Epithelial cell of esophagus (primary cell): ENCODE data around the gene CPA1.

Source experiments
- DNase-seq: peaks from one replicate; pipeline ENCODE4 v3.0.0; 2010; ENCODE audit warnings: low read depth
- H3K4me3 ChIP-seq: 2 replicates; pipeline ENCODE4 v1.5.1; 2011; ENCODE audit warnings: mild to moderate bottlenecking, low read length, control low read depth
- CTCF ChIP-seq: IDR thresholded peaks from 2 replicates; pipeline ENCODE4 v1.5.1; 2011; ENCODE audit warnings: low read depth, mild to moderate bottlenecking, low read length, control low read depth, inconsistent platforms; ENCODE audit not compliant: insufficient read depth; ENCODE audit errors: missing control alignments

Gene CPA1

DNA sequence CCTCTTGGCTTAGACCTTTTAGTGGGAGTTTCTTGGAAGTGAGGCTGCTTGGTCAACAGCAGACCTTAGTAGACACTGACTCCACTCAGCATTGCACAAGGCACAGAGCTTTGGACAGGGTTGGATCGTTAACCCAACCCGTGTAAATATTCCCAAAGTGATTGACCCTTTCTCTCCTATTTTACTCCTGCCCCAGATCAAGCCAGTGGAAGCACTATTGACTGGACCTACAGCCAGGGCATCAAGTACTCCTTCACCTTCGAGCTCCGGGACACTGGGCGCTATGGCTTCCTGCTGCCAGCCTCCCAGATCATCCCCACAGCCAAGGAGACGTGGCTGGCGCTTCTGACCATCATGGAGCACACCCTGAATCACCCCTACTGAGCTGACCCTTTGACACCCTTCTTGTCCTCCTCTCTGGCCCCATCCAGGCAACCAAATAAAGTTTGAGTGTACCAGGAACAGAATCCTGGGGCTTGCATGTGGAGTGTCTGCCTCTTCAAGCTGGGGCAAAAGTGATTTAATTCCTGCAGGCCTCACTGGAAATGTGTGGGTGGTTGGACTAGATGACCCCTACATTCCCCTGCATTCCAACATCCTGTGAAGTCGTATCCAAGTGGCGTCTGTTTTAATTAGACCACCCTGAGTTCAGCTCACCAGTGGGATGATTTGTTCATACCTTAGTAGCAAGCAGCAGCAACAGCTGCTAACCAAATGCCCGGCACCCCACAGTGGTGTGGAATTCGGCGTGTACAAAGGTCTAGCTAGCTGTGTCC lies 7.5 kb downstream of the CPA1 start:
- H3K4me3 ChIP-seq: no peak overlapping the region
- DNase-seq: no peak
- TF ChIP-seq CTCF: no peak

DNA sequence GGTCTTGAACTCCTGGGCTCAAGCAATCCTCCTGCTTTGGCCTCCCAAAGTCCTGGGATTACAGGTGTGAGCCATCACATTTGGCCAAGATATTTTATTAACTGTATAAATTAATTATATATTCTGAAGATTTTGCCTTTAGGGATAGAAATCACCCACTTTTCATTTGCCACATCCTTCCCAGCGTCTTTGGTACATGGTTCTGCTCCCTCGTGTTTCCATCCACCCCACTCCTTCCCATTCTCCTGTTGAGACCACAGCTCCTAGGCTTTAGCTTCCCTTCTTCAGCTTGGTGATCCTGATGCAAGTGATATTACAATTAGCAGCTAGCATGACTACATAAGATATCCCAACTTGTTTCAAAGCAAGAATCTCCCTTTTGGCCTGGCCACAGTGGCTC lies 8.4 kb downstream of the CPA1 start:
- DNase-seq: no peak
- no peak for TF ChIP-seq CTCF
- H3K4me3 ChIP-seq: no peak overlapping the region

DNA sequence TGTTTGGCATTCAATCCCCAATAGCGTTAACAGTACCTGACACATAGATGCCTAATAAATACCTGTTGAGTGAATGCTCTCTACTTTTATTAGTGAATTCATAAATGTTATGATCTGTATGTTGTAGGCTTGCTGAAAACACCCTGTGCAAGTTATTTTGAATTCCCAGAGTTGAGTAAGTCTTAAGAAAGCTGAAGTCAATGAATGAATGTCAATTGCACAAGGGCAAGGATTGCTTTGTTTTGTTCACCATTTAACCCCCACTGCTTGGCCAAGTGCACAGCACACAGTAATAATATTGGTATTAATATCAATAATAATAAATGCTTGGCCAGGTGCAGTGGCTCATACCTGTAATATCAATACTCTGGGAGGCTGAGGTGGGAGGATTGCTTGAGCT lies 10.2 kb downstream of the CPA1 start:
- no peak overlapping the region for H3K4me3 ChIP-seq
- TF ChIP-seq CTCF: no peak
- no peak for DNase-seq

DNA sequence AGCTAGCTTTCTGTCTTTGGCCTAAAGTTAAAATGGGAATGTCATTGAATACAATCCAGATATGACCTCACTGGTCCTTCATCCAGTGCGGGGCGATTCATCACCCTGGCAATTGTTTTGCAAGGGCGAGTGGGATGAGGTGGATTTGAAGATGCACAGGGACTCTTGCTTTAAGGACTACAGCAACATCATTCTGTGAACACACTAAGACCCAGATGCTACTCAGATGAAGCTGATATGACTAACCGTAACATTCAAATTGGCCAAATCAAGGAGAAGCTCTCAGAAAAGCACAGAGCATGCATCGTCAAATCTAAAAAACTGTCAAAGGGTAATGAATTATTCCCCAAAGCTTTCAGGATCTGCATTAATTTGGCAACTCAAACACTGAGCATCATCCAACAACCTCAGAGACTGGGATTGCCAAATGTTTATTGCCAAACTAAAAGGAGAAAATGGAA lies 12.8 kb downstream of the CPA1 start:
- no peak overlapping the region for H3K4me3 ChIP-seq
- TF ChIP-seq CTCF: no peak
- DNase-seq: no peak

GRCh38 chr7:130393841-130394411 lies 13.6 kb downstream of the CPA1 start:
- no peak overlapping the region for H3K4me3 ChIP-seq
- TF ChIP-seq CTCF: no peak
- DNase-seq: no peak

DNA sequence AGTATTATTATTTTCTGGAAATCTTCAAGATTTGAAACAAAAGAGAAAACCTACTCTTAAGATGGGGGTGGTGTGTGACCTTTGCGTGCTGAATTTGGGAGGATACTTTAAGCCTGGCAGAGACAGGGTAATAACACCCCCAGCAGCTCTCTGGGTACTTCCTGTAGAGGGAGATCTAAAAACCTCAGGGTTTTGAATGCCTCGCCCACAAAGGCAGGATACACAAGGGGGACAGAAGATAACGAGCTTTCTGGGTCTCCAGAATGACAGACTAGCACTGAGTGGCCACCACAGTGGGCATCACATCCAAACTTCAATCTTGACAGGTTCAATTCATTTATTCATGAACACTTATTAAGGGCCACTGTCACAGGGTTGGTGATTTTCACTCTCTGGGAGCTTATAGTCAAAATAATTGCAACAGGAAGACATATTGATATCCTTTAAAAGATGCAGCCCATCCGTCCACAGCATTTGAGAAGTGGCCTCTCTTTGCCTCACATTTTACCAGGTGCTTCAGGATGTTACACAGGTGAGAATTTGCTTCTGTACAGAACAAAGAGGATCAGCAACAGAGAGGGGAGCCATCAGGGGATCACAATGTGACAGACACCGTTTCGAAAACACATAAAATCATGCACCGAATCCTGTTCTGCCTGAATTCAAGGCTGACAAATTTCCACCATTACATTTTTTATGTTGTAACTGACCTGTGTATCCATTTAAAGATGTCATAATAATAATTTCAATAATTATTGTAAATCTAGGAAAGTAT lies 14.3 kb downstream of the CPA1 start:
- no peak for TF ChIP-seq CTCF
- no peak for DNase-seq
- H3K4me3 ChIP-seq: no peak overlapping the region
